Epithelial cell of esophagus (primary cell): ENCODE data around the gene NFIA.

ENCODE experiments used
- DNase-seq: peaks from one replicate; pipeline ENCODE4 v3.0.0; 2010; ENCODE audit warnings: low read depth
- H3K4me3 ChIP-seq: 2 replicates; pipeline ENCODE4 v1.5.1; 2011; ENCODE audit warnings: mild to moderate bottlenecking, low read length, control low read depth
- TF ChIP-seq, protein P1 (sequence below): IDR thresholded peaks from 2 replicates; pipeline ENCODE4 v1.5.1; 2011; ENCODE audit warnings: low read depth, mild to moderate bottlenecking, low read length, control low read depth, inconsistent platforms; ENCODE audit not compliant: insufficient read depth; ENCODE audit errors: missing control alignments

NFIA gene

DNA sequence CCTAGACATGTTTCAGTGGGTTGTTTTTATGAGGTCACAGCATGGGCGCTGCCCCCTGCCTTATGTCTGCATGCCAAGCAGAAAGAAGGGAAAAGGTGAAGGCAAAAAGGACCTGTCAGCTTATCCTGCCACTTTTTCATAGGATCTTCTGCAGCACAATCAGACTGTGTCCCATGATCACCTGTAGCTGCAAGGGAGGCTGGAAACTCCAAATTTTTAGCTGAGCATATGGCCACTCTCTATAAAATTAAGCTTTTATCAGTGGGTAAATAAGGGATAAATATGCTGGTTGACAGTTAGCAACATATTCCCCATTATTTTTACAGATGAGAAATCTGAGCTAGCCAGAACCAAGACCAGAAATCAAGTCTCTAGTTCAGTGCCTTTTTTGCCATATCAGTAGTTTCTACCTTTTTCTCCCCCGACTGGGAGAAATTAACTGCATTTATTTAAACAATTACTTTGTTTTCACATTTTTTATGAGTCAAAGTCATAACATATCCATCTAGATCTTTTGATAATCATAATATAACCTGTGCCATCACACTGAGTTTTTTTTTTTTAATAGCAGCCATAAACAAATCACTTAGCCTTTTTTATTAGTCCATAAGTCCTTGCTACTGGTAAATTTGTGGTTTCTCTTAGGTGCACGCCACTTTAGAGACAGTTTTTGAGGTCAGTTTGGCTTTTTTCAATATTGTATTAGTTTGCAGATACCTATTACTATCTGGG, 307.0 kb downstream of the NFIA start:
- no peak overlapping the region for H3K4me3 ChIP-seq
- TF ChIP-seq, protein P1, sequence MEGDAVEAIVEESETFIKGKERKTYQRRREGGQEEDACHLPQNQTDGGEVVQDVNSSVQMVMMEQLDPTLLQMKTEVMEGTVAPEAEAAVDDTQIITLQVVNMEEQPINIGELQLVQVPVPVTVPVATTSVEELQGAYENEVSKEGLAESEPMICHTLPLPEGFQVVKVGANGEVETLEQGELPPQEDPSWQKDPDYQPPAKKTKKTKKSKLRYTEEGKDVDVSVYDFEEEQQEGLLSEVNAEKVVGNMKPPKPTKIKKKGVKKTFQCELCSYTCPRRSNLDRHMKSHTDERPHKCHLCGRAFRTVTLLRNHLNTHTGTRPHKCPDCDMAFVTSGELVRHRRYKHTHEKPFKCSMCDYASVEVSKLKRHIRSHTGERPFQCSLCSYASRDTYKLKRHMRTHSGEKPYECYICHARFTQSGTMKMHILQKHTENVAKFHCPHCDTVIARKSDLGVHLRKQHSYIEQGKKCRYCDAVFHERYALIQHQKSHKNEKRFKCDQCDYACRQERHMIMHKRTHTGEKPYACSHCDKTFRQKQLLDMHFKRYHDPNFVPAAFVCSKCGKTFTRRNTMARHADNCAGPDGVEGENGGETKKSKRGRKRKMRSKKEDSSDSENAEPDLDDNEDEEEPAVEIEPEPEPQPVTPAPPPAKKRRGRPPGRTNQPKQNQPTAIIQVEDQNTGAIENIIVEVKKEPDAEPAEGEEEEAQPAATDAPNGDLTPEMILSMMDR: no peak
- DNase-seq: no peak

GRCh38 chr1:61389926-61390845, 307.8 kb downstream of the NFIA start:
- DNase-seq: no peak
- TF ChIP-seq, protein P1: no peak
- H3K4me3 ChIP-seq: no peak overlapping the region

- no peak for DNase-seq
- TF ChIP-seq, protein P1: no peak
- no peak overlapping the region for H3K4me3 ChIP-seq
Measured at GRCh38 chr1:61391730-61392129, 309.4 kb downstream of the NFIA start.

GRCh38 chr1:61392409-61393242, 310.3 kb downstream of the NFIA start:
- no peak for DNase-seq
- TF ChIP-seq, protein P1: no peak

DNA sequence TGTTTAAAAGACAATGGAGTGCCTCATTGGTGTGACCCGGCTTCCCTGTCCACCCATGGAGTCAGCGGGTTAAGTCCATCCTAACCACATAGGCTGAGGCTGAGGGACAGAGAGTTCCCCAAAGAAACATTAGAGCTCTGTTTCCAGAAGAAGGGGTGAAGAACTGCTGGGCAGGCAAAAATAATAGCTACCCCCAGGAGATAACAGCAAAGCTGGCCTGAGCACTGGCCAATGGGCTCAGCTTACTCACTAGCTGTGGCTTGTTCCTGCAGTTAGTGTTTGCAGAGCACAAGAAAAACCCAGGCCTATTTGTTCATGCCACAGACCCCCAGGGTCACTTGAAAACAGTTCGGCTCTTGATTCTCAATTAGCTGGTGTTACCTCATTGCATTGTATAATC, 311.2 kb downstream of the NFIA start:
- no peak overlapping the region for H3K4me3 ChIP-seq
- TF ChIP-seq, protein P1: no peak
- DNase-seq: no peak

More at GRCh38 chr1:61392409-61393242, 310.3 kb downstream of the NFIA start:
- H3K4me3 ChIP-seq: no peak overlapping the region

GRCh38 chr1:61395146-61395800, 312.9 kb downstream of the NFIA start:
- TF ChIP-seq, protein P1: no peak
- H3K4me3 ChIP-seq: no peak overlapping the region
- DNase-seq: no peak
